Small intestine (tissue), 7 donors: Measurements from ENCODE around the gene GTF2H2C_2.
"Not testable (repeated sequence)": the region's sequence is repeated elsewhere in the genome, so short reads cannot be mapped to it uniquely, and the experiment has no call there.

Source experiments
- DNase-seq, 2 donors: peaks; one replicate each; pipeline versions ENCODE4 v3.0.0 to v3.0.0-alpha.2; 2013
- FAIRE-seq: peaks from 2 replicates; lab custom pipeline; 2012; peaks lifted over from hg19 to GRCh38; lab: Jason Lieb, UNC
- H3K27ac ChIP-seq, 3 donors: one replicate each; pipeline ENCODE4 v1.5.1; 2013; ENCODE audit warnings: low read length in 2 of 3, mild to moderate bottlenecking in 2 of 3, control low read depth in 1 of 3, inconsistent platforms in 1 of 3, low read depth in 1 of 3, moderate library complexity in 1 of 3
- H3K27me3 ChIP-seq, 3 donors: one replicate each; pipeline ENCODE4 v1.6.1; 2013; ENCODE audit warnings: low read length in 3 of 3, inconsistent platforms in 1 of 3; ENCODE audit not compliant: control insufficient read depth in 3 of 3, insufficient read depth in 3 of 3
- H3K36me3 ChIP-seq, 3 donors: one replicate each; pipeline ENCODE4 v1.6.1; 2013; ENCODE audit warnings: low read length in 3 of 3, inconsistent platforms in 1 of 3, low read depth in 1 of 3, mild to moderate bottlenecking in 1 of 3, moderate library complexity in 1 of 3; ENCODE audit not compliant: control insufficient read depth in 3 of 3, insufficient read depth in 2 of 3
- H3K4me1 ChIP-seq, 3 donors: one replicate each; pipeline ENCODE4 v1.6.1; 2013; ENCODE audit warnings: low read length in 2 of 3, inconsistent platforms in 1 of 3, low read depth in 1 of 3, mild to moderate bottlenecking in 1 of 3, moderate library complexity in 1 of 3; ENCODE audit not compliant: control insufficient read depth in 3 of 3, insufficient read depth in 2 of 3
- H3K4me3 ChIP-seq, 3 donors: one replicate each; pipeline ENCODE4 v1.5.1; 2013; ENCODE audit warnings: low read length in 3 of 3, control low read depth in 1 of 3, inconsistent platforms in 1 of 3, low read depth in 1 of 3, mild to moderate bottlenecking in 1 of 3, moderate library complexity in 1 of 3
- H3K9me3 ChIP-seq, 2 donors: one replicate each; pipeline ENCODE4 v1.6.1; 2013; ENCODE audit warnings: low read depth in 1 of 2, low read length in 1 of 2; ENCODE audit not compliant: control insufficient read depth in 2 of 2, insufficient read depth in 1 of 2
- WGBS, 3 donors: extraction: QIAGEN DNeasy Blood & Tissue Kit; methylation state at CpG; one replicate each; pipeline ENCODE4 v1.1.7; 2013; 5-methylcytosine and 5-hydroxymethylcytosine counted together
- donor health status: healthy with polysubstance abuse.
- donor health status: control.
- donor health status: control.
- donor health status: Bipolar disorder and iron deficiency.
- donor health status: healthy.

The GTF2H2C_2 gene

GRCh38 chr5:70459188-70459587 lies 44.0 kb downstream of the GTF2H2C_2 start:
- WGBS, 3 donors: 34 to 76% (median 72%) methylated on average over 2 to 6 of the region's 13 CpGs
- not testable (repeated sequence) for H3K36me3 ChIP-seq, H3K4me3 ChIP-seq, H3K4me1 ChIP-seq, FAIRE-seq, H3K27me3 ChIP-seq, H3K9me3 ChIP-seq, H3K27ac ChIP-seq
- DNase-seq: peak; percentile 0 to 14

DNA sequence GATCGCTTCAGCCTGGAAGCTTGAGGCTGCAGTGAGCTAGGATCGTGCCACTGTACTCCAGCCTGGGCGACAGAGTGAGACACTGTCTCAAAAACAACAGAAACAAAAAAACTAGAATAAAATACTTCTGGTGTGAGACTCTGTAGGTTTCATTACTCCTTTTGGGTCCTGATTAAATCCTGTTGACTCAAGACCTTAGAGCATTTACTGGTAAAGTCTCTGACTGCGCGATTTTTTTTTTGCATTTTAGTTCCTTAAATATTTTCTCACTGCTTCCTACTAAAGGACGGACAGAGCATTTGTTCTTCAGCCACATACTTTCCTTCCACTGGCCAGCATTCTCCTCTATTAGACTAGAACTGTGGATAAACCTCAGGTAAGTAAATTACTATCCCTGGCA lies 46.8 kb downstream of the GTF2H2C_2 start:
- H3K4me1 ChIP-seq, FAIRE-seq, H3K36me3 ChIP-seq, H3K9me3 ChIP-seq, H3K4me3 ChIP-seq, H3K27ac ChIP-seq, DNase-seq, H3K27me3 ChIP-seq: not testable (repeated sequence)
- no CpG with 5 or more reads among the region's 6 CpGs for WGBS, 3 donors

DNA sequence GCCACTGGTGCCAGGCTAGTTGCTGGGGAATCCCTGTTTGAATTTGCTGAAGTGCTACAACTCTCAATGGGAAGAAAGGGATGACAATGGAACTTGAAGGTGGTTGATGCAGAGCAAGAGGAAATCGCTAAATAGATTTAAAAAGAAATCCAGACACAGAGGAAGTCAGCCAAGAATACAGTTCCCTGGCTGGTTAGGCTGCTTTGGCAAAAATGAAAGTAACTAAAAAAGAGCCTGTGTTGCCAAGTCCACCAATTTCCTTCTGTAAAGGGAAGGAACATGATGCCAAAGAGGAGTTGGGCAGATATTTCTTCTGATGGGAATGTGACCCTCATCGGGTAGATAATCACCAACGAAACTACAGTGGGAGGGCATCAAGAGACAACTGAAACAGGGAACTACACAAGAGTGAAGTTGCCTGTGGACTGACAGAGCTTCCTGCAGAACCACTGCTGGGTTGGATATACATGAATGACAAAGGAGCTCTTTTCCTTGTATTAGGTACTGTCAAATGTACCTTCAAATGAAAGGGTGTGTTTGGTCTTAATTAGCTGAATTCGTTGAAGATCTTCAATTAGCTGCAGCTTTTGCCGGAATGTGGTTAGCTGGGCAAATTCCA lies 49.0 kb downstream of the GTF2H2C_2 start:
- not testable (repeated sequence) for FAIRE-seq, H3K4me3 ChIP-seq

GRCh38 chr5:70469926-70470509 lies 54.9 kb downstream of the GTF2H2C_2 start:
- H3K4me1 ChIP-seq, H3K9me3 ChIP-seq, H3K36me3 ChIP-seq, DNase-seq, FAIRE-seq, H3K27ac ChIP-seq, H3K4me3 ChIP-seq, H3K27me3 ChIP-seq: not testable (repeated sequence)
- no CpG with 5 or more reads among the region's 7 CpGs for WGBS, 3 donors

More for the DNA sequence above, 49.0 kb downstream of the GTF2H2C_2 start:
- not testable (repeated sequence) for H3K4me1 ChIP-seq, H3K36me3 ChIP-seq, H3K27ac ChIP-seq, DNase-seq, H3K9me3 ChIP-seq, H3K27me3 ChIP-seq
- whole genome bisulfite sequencing, 3 donors: no CpG with 5 or more reads among the region's 5 CpGs
